OCI-LY7 (cell line): Measurements from ENCODE around the gene PRIM2.
"Not testable (repeated sequence)": the region's sequence is repeated elsewhere in the genome, so short reads cannot be mapped to it uniquely, and the experiment has no call there.

Source experiments
- CTCF ChIP-seq: fragments of 200-600 bp; sonication (generic); conservative IDR thresholded peaks from 2 replicates; pipeline ENCODE4 v1.5.1; 2014; ENCODE audit warnings: mild to moderate bottlenecking, antibody characterized with exemption, low read length, moderate library complexity, mixed read lengths
- EZH2phosphoT487 ChIP-seq: fragments of 200-600 bp; sonication (generic); IDR thresholded peaks from 2 replicates; pipeline ENCODE4 v1.6.1; 2018; ENCODE audit warnings: low read depth, borderline replicate concordance, mild to moderate bottlenecking, mixed run types, antibody characterized with exemption, low read length, moderate library complexity, mixed read lengths

- not testable (repeated sequence) for TF ChIP-seq CTCF, EZH2phosphoT487
Observed at GRCh38 chr6:57491795-57492194, 174.4 kb downstream of the PRIM2 start.
